Activated T-cell treated with anti-CD3 and anti-CD28 coated beads, Interleukin-2, amount 50 U/mL, for 72 hours (primary cell): ENCODE results near the gene PLCB3. TPM values are rescaled to one million over a fixed set of nuclear protein-coding genes. Genes with fewer than 3 reads are reported as not detected.

ENCODE experiments used
- ATAC-seq, 2 donors: fragments of 150-1000 bp; cut with Tn5 transposase; replicated peaks in 1 of 2; 2 replicates each; pipeline ENCODE4 v1.10.0; 2021; ENCODE audit warnings: moderate library complexity in 2 of 2, mild to moderate bottlenecking in 1 of 2
- DNase-seq, 2 donors: peaks; one replicate each; pipeline ENCODE4 v3.0.0; 2021 to 2022; ENCODE audit warnings: mixed read lengths in 1 of 2
- H3K27ac Mint-ChIP-seq: one replicate; pipeline ENCODE4 v1.8.0; 2022; ENCODE audit warnings: mild to moderate bottlenecking, moderate library complexity, mixed read lengths
- H3K27me3 Mint-ChIP-seq: one replicate; pipeline ENCODE4 v1.8.0; 2022; ENCODE audit warnings: low read depth, mixed read lengths
- H3K36me3 Mint-ChIP-seq, 2 donors: one replicate each; pipeline ENCODE4 v1.8.0; 2022; ENCODE audit warnings: mixed read lengths in 2 of 2, mild to moderate bottlenecking in 1 of 2; ENCODE audit not compliant: insufficient read depth in 2 of 2
- H3K4me1 Mint-ChIP-seq: one replicate; pipeline ENCODE4 v1.8.0; 2022; ENCODE audit warnings: low read depth, mixed read lengths
- H3K4me3 Mint-ChIP-seq, 2 donors: one replicate each; pipeline ENCODE4 v1.8.0; 2022; ENCODE audit warnings: mild to moderate bottlenecking in 2 of 2, mixed read lengths in 2 of 2, moderate library complexity in 2 of 2
- H3K9me3 Mint-ChIP-seq, 2 donors: one replicate each; pipeline ENCODE4 v1.8.0; 2022; ENCODE audit warnings: mixed read lengths in 2 of 2
- total RNA-seq, 2 donors: library from RNA; stranded (reverse); gene quantifications; one replicate each; pipeline ENCODE4 v1.2.3, GENCODE V29; 2022

The PLCB3 gene
- total RNA-seq, 2 donors from 2014 or later: 9.1 to 10.5 TPM

- H3K27ac Mint-ChIP-seq: no peak overlapping the region
- no peak for ATAC-seq
These were observed 23.9 kb downstream of the PLCB3 start for GRCh38 chr11:64275031-64275800.

GRCh38 chr11:64275841-64276240, 24.5 kb downstream of the PLCB3 start:
- DNase-seq (no peak), ATAC-seq (no peak)
- Mint-ChIP-seq H3K4me3 (no peak overlapping the region), H3K36me3 (peaks cover 0 to 1% of the 10 kb centered on the region in 2 donors), H3K27me3 (no peaks in the 10 kb centered on the region), H3K27ac (no peak overlapping the region), H3K9me3 (no peaks in the 10 kb centered on the region), H3K4me1 (peaks cover 9% of the 10 kb centered on the region)

More at GRCh38 chr11:64275031-64275800, 23.9 kb downstream of the PLCB3 start:
- H3K27me3 Mint-ChIP-seq: no peaks in the 10 kb centered on the region
- peaks cover 10% of the 10 kb centered on the region for H3K4me1 Mint-ChIP-seq
- H3K9me3 Mint-ChIP-seq: no peaks in the 10 kb centered on the region
- DNase-seq: no peak
- H3K36me3 Mint-ChIP-seq: peaks cover 0 to 2% of the 10 kb centered on the region in 2 donors
- no peak overlapping the region for H3K4me3 Mint-ChIP-seq

GRCh38 chr11:64276653-64277431, 25.5 kb downstream of the PLCB3 start:
- DNase-seq: no peak
- Mint-ChIP-seq H3K27ac (no peak overlapping the region), H3K27me3 (no peaks in the 10 kb centered on the region), H3K9me3 (no peaks in the 10 kb centered on the region), H3K4me3 (no peak overlapping the region), H3K36me3 (peaks cover under 1 to 6% of the 10 kb centered on the region in 2 donors), H3K4me1 (peaks cover 13% of the 10 kb centered on the region)
- no peak for ATAC-seq

- peaks cover 16% of the 10 kb centered on the region for H3K4me1 Mint-ChIP-seq
- H3K27ac Mint-ChIP-seq: no peak overlapping the region
- H3K27me3 Mint-ChIP-seq: no peaks in the 10 kb centered on the region
- no peak overlapping the region for H3K4me3 Mint-ChIP-seq
- ATAC-seq: no peak
- DNase-seq: no peak
- peaks cover 2 to 6% of the 10 kb centered on the region in 2 donors for H3K36me3 Mint-ChIP-seq
- no peaks in the 10 kb centered on the region for H3K9me3 Mint-ChIP-seq
These were observed 27.4 kb downstream of the PLCB3 start for GRCh38 chr11:64278576-64279190.

- Mint-ChIP-seq H3K4me3 (no peak overlapping the region), H3K27ac (no peak overlapping the region), H3K27me3 (no peaks in the 10 kb centered on the region), H3K9me3 (no peaks in the 10 kb centered on the region), H3K4me1 (peaks cover 26% of the 10 kb centered on the region), H3K36me3 (peaks cover 2 to 6% of the 10 kb centered on the region in 2 donors)
- DNase-seq (no peak), ATAC-seq (no peak)
These were observed 30.8 kb downstream of the PLCB3 start for GRCh38 chr11:64281957-64282770.

GRCh38 chr11:64283092-64283491, 31.8 kb downstream of the PLCB3 start:
- Mint-ChIP-seq H3K4me1 (peaks cover 26% of the 10 kb centered on the region), H3K9me3 (no peaks in the 10 kb centered on the region), H3K27ac (no peak overlapping the region), H3K27me3 (no peaks in the 10 kb centered on the region), H3K4me3 (peak overlapping the region; percentile 46 to 53), H3K36me3 (peaks cover 2 to 6% of the 10 kb centered on the region in 2 donors)
- DNase-seq (no peak), ATAC-seq (no peak)

GRCh38 chr11:64284048-64284961, 33.0 kb downstream of the PLCB3 start, which contains the start of gene BAD:
Gene BAD (minus strand): TSS chr11:64284665. CDS start chr11:64284368, 297 bp downstream.
- ATAC-seq (peak; percentile 91 to 92), DNase-seq (peak; percentile 91 to 94)
- Mint-ChIP-seq H3K4me3 (peak within 1 kb of the TSS; percentile 93 to 94), H3K27ac (peak within 1 kb of the TSS; percentile 82), H3K27me3 (no peaks in the 10 kb centered on the region), H3K36me3 (peaks cover 2 to 5% of the 10 kb centered on the region in 2 donors), H3K9me3 (no peaks in the 10 kb centered on the region), H3K4me1 (peaks cover 26% of the 10 kb centered on the region)

- Mint-ChIP-seq H3K4me1 (peaks cover 26% of the 10 kb centered on the region), H3K4me3 (peak within 1 kb of the TSS; percentile 93 to 94), H3K9me3 (no peaks in the 10 kb centered on the region), H3K27me3 (peaks cover under 1% of the 10 kb centered on the region), H3K36me3 (peaks cover 3 to 5% of the 10 kb centered on the region in 2 donors), H3K27ac (peak within 1 kb of the TSS; percentile 87)
- ATAC-seq (peak; percentile 71 to 76), DNase-seq (peak; percentile 94 to 97)
These were observed 33.9 kb downstream of the PLCB3 start, which contains the start of gene GPR137 for GRCh38 chr11:64284962-64285884. Gene GPR137 (plus strand): TSS chr11:64285848. CDS start chr11:64286525, 677 bp downstream.

GRCh38 chr11:64285885-64286800, 34.8 kb downstream of the PLCB3 start:
- ATAC-seq (no peak), DNase-seq (peak in 1 of 2 donors; percentile 45)
- peak overlapping the region; percentile 86 to 93 for H3K4me3 Mint-ChIP-seq
- H3K4me1 Mint-ChIP-seq: peaks cover 26% of the 10 kb centered on the region
- H3K27me3 Mint-ChIP-seq: peaks cover 9% of the 10 kb centered on the region
- H3K9me3 Mint-ChIP-seq: no peaks in the 10 kb centered on the region
- peaks cover 5 to 9% of the 10 kb centered on the region in 2 donors for H3K36me3 Mint-ChIP-seq
- H3K27ac Mint-ChIP-seq: peak overlapping the region; percentile 87

GRCh38 chr11:64286801-64287159, 35.5 kb downstream of the PLCB3 start:
- Mint-ChIP-seq H3K9me3 (no peaks in the 10 kb centered on the region), H3K36me3 (peaks cover 5% of the 10 kb centered on the region in 2 donors), H3K4me3 (peak overlapping the region; percentile 86 to 93), H3K27ac (peak overlapping the region; percentile 87), H3K27me3 (peaks cover 9% of the 10 kb centered on the region), H3K4me1 (peaks cover 20% of the 10 kb centered on the region)
- DNase-seq: no peak
- no peak for ATAC-seq
